NCI-H460 (cell line): ENCODE measurements around the gene TAPBP. TPM values are rescaled to one million over a fixed set of nuclear protein-coding genes. Genes with fewer than 3 reads are reported as not detected.
"Not testable (repeated sequence)": the region's sequence is repeated elsewhere in the genome, so short reads cannot be mapped to it uniquely, and the experiment has no call there.

Experiments
- DNase-seq: peaks from one replicate; pipeline ENCODE4 v3.0.0-alpha.2; 2016; ENCODE audit warnings: low read depth; ENCODE audit errors: extremely low read depth
- total RNA-seq: library from RNA; depleted of rRNA; stranded (reverse); fragments of >200 nt; shearing (Covaris generic); gene quantifications from 2 replicates; pipeline ENCODE4 v1.2.3, GENCODE V29; 2014

Gene TAPBP
- total RNA-seq, 1 experiment from 2014 or later = 45.3 TPM

- DNase-seq = no peak
Measured at GRCh38 chr6:33297956-33298772, 15.7 kb downstream of the TAPBP start.

DNA sequence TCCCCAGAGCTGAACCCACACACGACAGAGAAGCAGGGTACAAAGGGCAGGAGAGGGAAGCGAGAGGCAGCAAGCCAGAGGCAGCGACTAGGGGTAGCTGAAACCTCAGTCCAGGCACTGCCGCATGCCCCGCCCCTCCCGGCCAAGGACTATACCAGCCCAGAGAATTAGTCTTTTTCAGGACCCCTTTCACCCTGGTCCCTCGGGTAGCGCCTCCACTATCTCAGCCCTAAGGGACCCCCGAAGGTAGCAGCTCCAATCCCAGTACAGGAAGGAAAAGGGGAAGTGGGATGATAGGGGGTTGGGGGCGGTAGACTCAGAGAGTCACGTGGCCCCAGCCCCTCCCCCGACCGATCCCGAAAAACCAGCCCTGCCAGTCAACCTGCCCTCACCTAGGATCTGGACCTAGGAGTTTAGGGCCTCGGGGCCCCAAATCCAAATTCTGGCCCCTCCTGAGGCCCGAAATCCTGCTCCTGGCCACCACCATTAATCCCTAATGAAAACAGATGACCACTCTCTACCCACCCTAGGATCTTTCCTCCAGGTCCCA lies 16.4 kb downstream of the TAPBP start:
- no peak for DNase-seq

DNA sequence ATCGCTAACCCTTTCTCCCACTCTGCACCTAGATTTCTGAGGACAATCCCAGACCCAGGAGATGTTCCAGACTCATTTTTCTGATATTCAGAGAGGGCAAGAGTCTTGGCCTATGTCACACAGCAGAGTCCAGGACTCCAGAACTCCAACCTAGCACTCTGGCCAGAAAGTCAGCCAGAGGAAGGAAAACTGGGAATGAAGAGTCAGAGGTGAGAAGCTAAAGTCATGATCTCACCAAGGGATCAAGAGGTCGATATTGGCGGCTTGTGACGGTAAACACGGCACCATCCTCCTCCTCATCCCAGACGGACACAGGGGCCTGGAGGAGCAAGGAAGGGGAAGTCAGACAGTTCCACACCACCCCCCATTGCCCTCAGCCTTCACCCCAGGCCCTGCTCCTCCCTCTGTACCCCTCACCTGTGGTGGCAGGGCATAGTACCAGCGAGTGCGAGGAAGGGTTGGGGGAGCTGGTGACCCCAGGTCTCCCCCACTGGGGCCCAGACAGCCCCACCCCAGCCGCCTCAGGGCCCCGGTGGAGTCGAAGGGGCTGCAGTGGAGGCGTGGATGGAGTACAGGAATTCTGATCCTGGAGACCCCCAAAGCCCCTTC lies 17.0 kb downstream of the TAPBP start:
- DNase-seq = no peak

DNA sequence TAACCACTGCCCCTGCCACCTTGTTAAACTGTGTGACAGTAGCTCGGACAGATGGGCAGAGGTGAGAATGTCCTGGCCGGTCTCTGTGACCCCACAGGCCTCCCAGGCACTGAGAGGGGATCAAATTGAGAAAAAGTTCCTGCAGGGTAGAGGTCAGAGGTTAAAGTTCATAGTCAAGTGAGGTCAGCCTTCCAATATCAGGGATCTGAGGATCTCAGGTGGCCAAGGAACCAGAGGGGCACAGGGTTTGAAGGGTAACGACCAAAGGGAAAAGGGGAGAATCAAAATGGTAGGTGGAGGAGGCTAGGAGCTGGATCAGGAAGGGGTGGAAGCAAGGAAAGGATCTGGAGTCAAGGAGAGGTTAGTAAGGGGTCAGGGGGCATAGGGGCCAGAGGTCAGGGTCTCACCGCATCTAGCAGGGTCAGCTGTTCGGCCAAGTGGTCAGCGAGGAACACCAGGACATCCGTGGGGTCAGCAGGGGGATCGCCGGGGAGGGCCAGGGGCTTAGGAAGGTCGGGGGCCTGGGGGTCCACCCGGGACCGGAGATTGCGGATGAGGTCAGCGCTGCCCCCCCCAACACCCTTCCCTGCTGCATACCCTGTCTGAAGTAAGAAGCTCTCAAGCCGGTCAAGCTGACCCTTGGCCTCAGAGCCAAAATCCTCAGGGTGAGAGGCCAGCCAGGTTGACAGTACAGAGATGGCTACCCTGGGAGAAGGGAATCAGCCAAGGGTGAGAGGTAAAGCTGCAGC lies 18.1 kb downstream of the TAPBP start:
- DNase-seq = no peak

DNA sequence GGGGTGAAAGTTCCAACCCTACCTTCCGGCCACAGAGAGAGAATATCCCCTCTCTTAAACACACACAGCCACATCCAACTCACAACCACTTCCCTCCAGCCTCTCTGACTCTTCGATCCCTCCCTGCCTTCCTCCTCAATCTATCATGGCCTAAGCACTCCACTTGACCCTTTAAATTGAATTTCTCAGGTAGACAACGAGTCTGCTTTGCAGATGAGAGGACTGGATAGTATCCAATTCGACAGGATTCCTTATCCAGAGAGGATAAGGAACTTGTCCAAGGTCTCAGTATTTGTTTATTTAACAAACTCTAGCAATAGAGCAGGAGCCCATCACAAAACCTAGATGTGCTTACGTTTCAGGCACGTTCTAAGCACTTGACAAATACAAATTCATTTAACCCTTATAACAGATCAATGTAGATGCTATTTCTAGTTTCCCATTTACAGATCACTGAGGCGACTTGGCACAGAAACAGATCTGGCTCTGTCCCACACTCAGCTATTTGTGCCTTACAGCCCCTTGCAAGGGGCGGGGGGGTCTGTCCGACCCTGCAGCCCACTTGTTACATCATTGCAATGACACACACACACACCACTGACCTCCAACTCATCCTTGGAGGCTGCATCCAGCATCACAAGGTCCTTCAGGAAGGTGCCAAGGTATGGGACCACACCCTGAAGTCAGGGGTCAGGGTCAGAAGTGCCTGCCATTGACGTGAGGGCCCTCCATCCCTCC lies 19.6 kb downstream of the TAPBP start:
- no peak for DNase-seq

- DNase-seq = no peak
Measured at GRCh38 chr6:33292996-33293682, 20.7 kb downstream of the TAPBP start.

GRCh38 chr6:33290459-33290858 lies 23.4 kb downstream of the TAPBP start:
- no peak for DNase-seq

- DNase-seq = no peak
Measured at GRCh38 chr6:33289784-33290315, 24.0 kb downstream of the TAPBP start.

GRCh38 chr6:33288921-33289783 lies 24.7 kb downstream of the TAPBP start, which contains the start of the genes PFDN6 and WDR46:
Gene PFDN6 (plus strand): TSS chr6:33289601. CDS start chr6:33289857, 256 bp downstream.
Gene WDR46 (minus strand): TSS chr6:33289239. CDS start chr6:33289170, 69 bp downstream.
- peak; percentile 73 for DNase-seq

GRCh38 chr6:33288141-33288920 lies 25.5 kb downstream of the TAPBP start:
- no peak for DNase-seq

- no peak for DNase-seq
Measured at GRCh38 chr6:33286946-33287914, 26.6 kb downstream of the TAPBP start.

DNA sequence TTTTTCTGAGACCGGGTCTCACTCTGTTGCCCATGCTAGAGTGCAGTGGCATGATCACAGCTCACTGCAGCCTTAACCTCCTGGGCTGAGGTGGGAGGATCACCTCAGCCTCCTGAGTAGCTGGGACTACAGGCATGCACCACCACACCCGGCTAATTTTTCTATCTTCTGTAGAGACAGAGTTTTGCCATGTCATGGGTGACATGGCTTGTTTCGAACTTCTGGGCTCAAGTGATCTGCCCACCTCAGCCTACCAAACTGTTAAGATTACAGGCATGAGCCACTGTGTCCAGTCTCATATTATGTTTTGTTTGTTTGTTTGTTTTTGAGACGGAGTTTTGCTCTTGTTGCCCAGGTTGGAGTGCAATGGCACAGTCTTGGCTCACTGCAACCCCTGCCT lies 28.7 kb downstream of the TAPBP start:
- not testable (repeated sequence) for DNase-seq

DNA sequence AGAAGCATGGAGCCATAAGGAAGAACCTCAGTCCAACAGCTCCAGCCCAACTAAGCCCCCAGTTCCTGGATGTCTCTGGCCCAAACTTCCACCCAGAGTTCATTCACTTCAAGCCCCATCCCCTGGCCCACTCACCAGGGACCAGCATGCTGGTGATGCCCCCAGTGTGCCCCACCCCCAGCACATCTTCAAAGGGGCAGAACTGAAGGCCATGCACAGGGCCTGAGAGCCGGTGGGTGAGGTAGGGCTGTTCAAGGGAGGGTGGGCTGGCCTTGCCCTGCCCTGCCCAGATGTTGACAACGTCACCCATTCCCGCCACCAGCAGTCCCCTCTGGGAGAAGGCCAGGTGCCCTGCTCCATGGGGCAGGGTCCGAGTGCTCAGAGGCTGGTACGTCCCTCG lies 33.3 kb downstream of the TAPBP start:
- DNase-seq = no peak

DNA sequence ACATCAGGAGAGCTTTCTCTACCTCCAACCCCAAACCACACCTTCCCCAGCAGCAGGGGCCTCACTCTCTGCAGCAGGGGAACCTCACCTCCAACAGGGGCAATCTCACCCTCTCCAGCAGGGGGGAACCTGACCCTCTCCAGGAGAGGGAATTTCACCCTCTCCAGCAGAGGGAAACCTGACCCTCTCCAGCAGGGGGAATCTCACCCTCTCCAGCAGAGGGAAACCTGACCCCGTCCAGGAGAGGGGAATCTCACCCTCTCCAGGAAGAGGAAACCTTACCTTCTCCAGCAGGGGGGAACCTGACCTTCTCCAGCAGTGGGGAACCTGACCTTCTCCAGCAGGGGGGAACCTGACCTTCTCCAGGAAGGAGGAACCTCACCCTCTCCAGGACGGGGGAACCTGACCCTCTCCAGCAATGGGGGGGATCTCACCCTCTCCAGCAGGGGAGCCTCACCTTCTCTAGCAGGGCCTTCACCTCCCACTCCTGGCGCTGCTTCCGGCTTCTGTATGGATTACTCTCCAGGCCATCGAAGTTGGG lies 33.8 kb downstream of the TAPBP start:
- peak; percentile 56 for DNase-seq

GRCh38 chr6:33279257-33279695 lies 34.6 kb downstream of the TAPBP start:
- no peak for DNase-seq

DNA sequence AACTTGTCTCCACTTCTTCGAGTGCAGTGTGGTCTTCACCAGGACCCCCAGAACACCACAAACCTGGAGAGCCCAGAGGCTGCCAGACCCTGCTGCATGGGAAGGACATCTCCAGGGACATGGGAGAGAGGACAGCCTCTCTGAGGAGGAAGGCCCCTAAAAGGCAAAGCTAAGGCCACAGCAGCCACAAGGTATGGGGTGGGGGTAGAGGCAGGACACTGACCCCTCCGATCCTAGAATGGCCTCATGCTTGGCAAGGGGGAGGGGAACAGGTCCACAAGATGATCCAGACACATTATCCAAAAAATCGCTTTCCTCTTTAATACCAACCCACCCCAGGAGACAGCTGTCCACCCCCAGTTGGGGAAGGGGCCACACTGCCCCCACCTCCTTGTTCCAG lies 35.1 kb downstream of the TAPBP start:
- DNase-seq = no peak
